Stimulated activated CD8-positive, alpha-beta memory T cell treated with anti-CD3 and anti-CD28 coated beads, Interleukin-15, amount 100 ng/mL, for 1 hour (primary cell): Measurements from ENCODE around the gene CDH19.
"Not testable (repeated sequence)": the region's sequence is repeated elsewhere in the genome, so short reads cannot be mapped to it uniquely, and the experiment has no call there.

Source experiments
- DNase-seq: peaks from one replicate; pipeline ENCODE4 v3.0.0-alpha.2; 2020; ENCODE audit warnings: low read depth

CDH19 gene

DNA sequence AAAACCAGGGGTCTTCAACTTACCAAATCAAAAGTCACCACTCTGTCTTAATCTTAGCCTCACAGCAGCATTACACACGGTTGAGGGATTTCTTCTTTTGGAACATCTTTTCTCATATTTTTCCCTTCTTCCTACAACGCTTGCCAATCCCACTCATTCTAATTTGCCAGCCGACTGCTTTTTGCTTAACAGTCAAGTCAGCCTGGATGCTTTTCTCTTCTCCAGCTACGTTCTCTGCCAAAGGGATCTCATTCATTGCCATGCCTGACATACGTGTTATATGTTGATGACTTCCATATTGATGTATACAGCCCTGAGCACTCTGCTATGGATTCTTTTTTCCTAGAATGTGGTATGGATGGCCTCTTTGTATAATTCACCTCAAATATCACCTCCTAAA, 37.3 kb downstream of the CDH19 start:
- no peak for DNase-seq

DNA sequence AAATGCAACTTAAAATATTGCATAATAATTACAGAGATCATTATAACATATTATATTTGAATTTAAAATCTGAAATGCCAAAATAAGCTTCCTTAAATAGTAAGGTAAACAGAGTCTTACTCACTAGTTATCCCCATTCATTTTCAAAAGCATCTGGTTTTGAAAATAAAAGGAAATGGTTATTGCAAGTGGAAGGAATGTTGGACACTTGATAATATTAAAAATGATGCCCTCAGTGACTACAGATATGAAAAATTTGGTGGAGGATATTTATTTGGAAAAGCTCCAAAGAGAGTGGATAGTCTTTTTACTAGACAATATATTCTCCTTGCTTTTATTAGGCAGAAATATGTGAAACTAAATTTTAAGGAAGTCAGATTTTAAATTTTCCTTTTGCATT, 39.7 kb downstream of the CDH19 start:
- no peak for DNase-seq

- DNase-seq, result no peak
These were observed 41.6 kb downstream of the CDH19 start for GRCh38 chr18:66562279-66562678.

DNA sequence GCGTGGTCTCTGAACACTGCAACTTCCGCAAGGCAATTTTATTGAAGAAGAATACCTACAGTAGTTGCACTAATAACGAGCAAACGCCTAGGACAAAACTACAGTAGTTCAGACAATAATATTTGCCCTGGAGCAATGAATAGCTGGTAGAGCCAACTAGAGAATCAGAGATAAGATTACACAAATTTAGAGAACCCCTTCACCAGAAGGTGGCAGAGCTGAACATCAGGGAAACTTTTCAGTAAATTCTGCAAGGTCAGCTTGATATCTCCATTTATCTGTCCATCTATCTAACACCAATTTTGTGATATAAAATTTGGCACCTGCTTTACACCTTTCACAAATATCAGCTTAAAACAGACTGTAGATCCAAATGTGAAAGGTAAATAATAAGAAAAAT, 43.8 kb downstream of the CDH19 start:
- DNase-seq, result no peak

DNA sequence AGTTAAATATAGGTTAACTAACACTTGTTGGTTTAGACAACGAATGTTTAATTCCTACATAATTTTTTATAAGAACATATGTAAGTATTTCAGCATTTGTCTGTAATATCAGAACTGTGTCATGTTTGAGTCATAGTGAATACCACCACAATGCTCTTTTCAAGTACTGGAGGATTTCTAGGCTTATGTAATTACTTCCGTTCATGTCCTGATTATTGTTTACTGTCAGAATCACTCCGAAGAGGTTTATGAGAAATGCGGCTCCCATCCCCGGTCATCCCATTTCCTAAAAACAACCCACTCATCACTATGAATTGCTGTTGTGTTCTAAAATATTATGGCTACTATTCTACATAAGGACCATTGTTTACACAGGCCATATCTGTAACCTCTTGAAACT, 45.1 kb downstream of the CDH19 start:
- no peak for DNase-seq

GRCh38 chr18:66557091-66557490, 46.8 kb downstream of the CDH19 start:
- DNase-seq, result no peak

DNA sequence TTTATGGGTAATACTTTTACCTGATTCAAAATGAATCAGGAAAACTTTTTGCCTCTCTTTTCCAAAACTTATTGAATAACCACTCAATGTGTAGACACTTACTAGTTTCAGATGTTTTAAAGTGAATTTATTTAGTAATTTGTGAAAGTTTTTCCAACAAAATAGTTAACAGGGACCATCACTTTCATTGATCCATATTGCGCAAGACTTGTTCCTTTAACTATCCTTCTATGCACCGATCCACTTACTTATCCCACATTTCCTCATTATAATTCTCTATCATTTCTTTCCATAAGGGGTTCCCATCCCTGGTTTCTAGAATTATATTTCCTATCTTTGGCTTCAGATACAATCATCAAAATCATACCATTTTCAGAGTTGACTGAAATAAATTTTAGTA, 48.3 kb downstream of the CDH19 start:
- DNase-seq, result no peak

GRCh38 chr18:66553824-66554223, 50.1 kb downstream of the CDH19 start:
- DNase-seq, result no peak

DNA sequence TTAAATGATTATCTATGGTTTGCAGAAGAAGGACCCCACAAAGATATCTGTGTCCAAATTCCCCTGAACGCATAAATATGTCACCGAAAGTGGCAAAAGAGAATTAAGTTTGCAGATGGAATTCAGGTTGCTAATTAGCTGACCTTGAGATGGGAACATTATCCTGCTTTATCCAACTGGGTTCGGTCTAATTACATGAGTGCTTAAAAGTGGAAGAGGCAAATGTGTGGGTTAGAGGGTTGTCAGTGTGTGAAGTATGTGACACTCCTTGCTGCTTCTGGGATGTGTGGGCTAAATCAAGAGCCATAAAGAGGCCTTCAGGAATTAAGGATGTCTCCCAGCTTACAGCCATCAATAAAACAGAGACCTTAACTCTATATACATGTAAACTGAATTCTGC, 53.5 kb downstream of the CDH19 start:
- DNase-seq, result no peak

DNA sequence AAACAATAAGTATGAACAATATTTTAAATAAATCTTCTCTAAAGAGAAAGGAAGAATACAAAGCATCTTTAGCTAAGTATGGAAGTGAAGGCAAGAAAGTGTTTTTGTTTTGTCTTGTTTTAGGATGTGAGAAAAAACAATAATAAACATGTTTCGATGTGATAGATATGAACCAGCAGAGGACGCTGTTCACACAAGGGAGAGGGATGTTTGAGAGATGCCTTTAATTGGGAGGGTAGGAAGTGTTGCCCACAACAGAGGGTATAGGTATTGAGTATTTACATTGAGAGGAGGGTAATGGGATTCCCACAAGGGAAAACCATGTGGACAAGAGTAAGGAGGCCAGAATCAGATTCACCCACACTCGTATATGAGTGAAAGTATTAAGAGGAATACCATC, 55.1 kb downstream of the CDH19 start:
- DNase-seq, result no peak

DNA sequence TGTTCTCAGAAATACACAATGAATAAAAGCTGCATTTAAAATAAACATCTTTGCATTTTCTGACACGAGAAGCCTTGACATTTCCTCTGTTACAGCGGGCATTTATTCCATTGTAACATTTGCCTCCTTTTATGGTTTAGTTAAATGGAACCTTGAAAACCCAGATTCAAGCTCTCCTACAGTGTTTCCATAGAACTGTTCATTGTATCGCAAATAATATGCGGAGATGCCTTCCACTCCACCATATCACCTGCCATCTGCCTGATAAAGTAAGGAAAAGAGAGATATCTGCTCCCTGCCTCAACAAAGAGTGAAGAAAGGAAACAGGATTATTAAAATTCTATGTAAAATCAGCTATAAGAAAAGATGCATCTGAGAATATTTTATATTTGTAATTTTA, 69.8 kb downstream of the CDH19 start:
- no peak for DNase-seq

DNA sequence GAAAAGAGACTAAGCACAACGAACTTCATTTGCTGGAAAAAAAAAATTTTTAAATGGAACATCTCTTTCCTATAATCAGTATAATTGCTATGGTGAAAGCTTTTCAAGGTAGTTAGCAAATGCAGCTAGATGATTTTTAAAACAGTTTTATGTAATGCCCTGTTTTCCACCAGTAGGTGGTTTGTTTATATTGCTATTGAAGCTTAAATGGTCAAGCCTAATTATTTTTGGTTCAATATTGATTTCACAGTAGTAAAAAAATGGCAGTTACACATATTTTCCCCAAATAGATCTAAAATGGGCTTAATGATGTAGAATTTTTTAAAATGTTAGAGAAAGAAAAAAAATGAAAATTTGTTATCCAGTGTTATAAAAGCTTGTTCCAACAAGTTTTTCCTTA, 70.2 kb downstream of the CDH19 start:
- no peak for DNase-seq

DNA sequence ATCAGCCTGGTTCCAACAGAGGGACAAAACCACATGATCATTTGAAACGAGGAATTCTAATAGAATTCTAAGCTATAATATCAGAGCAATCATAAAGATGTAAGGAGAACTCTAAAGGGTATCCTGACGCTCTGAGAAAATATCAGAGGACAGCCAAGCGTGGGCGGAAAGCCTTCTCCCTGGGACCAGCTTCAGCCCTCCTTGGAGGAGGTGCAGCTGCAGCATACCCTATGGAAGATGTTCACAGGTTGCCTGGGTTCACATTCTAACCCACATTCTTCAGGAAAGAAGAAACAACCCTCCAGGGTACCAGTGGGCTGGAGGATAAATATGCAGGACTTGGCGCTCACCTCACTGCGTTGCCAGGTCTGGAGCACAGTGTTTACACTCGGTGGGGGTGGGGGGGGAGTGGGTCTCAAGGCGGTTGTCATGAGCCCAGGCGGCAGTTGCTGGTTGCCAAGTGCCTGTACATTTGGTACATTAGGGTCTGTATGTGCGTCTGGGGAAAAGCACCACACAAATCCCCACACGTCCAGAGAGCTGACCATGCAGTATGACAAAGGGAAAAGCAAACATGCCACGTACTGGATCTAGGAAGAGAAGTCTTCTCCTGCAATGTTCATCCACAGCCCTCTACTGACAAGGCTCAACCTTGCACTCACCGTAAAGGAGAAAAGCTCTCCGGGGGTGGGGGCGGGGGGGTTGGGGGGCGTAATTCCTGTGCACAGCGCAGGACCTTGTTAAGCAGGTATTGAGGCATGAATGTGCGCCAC, 80.5 kb downstream of the CDH19 start:
- DNase-seq, result no peak

- no peak for DNase-seq
These were observed 89.9 kb downstream of the CDH19 start for GRCh38 chr18:66513996-66514395.

DNA sequence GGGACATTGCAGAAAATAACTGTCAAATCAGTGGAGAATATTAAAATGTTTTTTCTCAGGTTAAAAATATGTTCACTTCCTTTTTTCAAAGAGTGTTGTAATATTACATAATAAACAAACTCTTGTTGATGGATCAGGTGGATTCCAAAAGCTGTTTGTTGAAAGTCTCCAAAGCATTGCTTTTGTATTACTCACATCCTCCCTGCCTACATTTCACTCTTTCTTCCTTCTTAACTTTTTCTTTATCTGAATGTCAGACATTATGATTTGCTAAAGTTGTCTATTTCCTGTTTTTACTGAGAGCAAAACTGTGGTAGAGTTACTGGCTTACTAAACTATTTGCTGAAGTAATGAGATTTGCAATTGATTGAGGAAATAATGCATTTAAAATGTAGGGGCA, 92.1 kb downstream of the CDH19 start:
- no peak for DNase-seq

DNA sequence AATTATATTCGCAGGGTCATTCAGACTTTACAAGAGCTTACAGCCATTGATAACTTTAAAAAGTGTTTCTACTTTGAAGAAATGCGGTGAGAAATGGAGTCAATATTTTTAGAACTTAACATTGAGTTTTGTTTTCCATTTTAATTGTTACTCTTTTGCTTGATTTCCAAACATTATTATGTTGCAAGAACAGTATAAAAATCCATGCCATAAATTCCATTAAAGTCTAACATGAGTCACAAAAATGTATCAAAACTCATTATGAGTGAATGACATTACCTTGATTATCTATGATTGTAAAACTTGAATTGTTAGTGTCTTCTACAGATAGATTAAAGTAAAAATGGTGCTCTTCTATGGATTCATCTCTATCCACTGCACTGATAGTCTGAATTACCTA, 92.6 kb downstream of the CDH19 start:
- no peak for DNase-seq

DNA sequence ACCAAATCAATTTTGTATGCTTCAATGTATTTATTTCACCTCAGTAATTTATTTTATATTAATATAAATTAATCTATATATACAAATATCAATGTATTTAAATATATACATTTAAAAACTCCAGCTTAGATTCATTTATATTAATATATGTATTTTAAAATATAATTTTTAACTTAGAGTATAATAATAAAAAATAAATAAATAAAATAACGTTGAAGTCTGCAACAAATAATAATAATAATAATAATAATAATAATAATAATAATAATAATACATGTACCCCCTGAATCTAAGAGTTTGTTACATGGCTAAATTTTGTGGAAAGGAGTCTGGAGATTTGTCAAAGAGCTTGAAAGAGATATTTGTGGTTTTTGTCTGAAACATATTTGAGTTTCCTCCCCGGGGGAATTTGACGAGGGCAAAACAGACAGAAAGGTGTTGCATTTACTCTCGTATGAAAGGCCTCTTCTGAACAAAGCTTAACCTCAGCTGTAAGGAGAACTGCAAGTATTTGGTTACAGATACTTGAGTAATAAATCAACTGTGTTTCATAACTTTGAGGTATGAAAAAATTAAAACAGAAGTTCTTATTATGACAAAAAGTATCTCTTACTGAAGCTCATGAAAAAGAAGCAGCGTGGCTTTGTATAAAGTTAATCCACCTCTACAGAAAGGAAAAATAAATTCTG, 93.4 kb downstream of the CDH19 start:
- DNase-seq, result no peak

- no peak for DNase-seq
These were observed 95.0 kb downstream of the CDH19 start for GRCh38 chr18:66508937-66509336.

DNA sequence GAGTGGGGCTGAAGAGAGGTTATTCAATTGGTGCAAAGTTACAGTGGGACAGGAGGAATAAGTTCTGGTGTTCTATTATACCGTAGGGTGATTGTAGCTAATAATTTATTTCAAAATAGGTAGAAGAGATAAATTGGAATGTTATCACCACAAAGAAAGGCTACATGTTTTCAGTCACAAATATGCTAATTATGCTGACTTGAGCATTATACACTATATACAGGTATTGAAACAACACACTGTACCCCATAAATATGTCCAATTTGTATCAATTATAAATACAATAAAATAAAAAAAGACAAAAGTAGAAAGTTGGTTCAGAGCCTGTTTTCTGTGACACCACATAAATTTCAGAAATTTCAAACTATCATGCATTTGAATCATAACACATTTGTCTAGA, 97.7 kb downstream of the CDH19 start:
- no peak for DNase-seq

DNA sequence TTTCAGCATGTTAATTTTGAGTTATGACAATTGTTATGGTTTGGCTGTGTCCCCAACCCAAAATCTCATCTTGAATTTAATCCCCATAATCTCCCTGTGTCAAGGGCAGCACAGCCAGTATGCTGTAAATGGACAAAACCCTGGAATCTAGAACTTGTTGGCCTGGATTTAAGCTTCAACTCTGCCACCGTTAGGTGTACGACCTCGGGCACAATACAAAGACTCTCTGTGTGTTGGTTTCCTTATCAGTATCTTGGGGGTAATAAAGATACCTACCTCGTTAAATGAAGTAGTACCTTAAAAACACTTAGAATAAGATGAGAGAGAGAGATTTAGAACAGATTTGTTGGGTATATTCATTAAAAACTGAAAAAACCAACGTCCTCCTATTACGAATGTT, 106.5 kb downstream of the CDH19 start:
- no peak for DNase-seq

GRCh38 chr18:66495844-66496243, 108.0 kb downstream of the CDH19 start:
- no peak for DNase-seq

DNA sequence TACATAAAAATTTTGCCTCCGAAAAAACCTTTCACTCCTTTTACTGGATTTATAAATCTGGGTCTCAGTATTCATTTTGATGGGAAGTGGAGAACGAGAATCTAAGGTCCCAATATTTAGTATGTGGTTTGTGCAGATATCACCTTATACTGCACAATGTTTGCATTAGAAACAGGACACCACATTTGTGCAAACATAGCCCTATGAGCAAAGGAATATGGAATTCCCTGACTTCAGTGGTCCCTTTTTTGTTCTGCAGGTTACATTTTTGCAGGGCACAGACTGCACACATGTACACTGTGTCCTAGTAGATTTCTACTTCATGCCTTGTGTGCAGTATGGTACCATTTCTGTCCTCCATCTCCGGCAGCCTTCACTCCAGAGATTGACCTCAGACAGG, 130.0 kb downstream of the CDH19 start:
- no peak for DNase-seq

GRCh38 chr18:66466184-66466583, 137.7 kb downstream of the CDH19 start:
- not testable (repeated sequence) for DNase-seq

DNA sequence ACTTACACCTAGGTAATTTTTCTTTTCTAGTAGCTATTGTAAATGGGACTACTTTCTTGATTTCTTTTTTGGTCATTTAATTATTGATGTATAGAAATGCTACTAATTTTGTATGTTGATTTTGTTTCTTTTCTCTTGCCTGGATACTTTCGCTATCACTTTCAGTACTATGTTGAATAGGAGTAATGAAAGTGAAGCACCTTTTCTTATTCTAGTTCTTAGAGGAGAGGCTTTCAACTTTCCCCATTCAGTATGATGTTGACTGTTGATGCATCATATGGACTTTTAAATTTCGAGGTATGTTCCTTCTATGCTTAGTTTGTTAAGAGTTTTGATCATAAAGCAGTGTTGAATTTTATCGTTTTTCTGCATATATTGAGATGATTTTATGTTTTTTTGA, 142.5 kb downstream of the CDH19 start:
- DNase-seq, result no peak
